ENCODE measurements around the gene SRPK1. TPM values are rescaled to one million over a fixed set of nuclear protein-coding genes. Genes with fewer than 3 reads are reported as not detected.
A peak's percentile ranks its signal among the peaks of the same experiment; 100 is the strongest.

The SRPK1 gene
- total RNA-seq, 1 donor from 2014 or later: 36.0 TPM

GRCh38 chr6:35929601-35930000 lies 8.7 kb upstream of the SRPK1 start:
- peaks cover 5% of the 10 kb centered on the region for H3K4me1 Mint-ChIP-seq (ENCODE audit: unreplicated experiment)
- H3K36me3 Mint-ChIP-seq (ENCODE audit: unreplicated experiment): no peaks in the 10 kb centered on the region
- no peak overlapping the region for H3K4me3 Mint-ChIP-seq (ENCODE audit: unreplicated experiment)
- H3K9me3 Mint-ChIP-seq (ENCODE audit: unreplicated experiment): no peaks in the 10 kb centered on the region
- H3K27ac Mint-ChIP-seq (ENCODE audit: unreplicated experiment): no peak overlapping the region
- peak; percentile 3 for DNase-seq (ENCODE audit: extremely low spot score, unreplicated experiment)
- no peak for TF ChIP-seq CTCF (IDR thresholded peaks at IDR 0.05)
- H3K27me3 Mint-ChIP-seq (ENCODE audit: unreplicated experiment): peaks cover 14% of the 10 kb centered on the region

DNA sequence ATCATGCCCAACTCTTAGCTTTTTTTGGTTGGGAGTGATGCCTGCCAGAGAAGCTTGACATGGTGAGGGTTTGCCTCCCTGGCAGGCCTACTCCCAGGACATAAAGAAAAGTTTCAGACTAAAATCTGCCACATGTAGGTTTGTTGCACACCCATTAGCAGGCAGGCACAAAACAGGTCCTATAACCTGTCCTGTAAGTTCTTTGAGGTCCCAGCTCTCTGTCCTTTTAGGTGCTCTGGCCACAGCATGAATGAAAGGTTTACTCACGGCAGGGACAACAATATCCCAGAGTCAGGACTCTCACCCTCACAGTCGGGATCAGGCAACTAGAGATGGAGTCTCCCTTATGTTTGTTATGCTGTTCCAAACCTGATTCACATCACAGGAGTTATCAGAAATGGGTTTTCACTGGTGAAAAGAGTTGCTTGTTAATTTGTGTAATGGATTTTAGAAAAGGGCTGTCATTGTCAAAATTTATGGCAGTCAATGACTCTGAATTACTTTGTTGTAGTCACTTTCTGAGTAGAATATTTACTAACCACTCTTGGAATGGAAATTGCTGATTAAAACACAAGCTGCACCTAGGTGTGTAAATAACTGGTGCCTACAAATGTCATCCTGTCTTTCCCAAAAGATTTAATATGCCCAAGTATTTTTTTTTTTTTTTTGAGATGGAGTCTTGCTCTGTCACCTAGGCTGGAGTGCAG lies 5.8 kb upstream of the SRPK1 start:
- peaks cover 8% of the 10 kb centered on the region for H3K4me1 Mint-ChIP-seq (ENCODE audit: unreplicated experiment)
- no peak overlapping the region for H3K4me3 Mint-ChIP-seq (ENCODE audit: unreplicated experiment)
- H3K27ac Mint-ChIP-seq (ENCODE audit: unreplicated experiment): no peak overlapping the region
- DNase-seq (ENCODE audit: extremely low spot score, unreplicated experiment): no peak
- H3K36me3 Mint-ChIP-seq (ENCODE audit: unreplicated experiment): no peaks in the 10 kb centered on the region
- TF ChIP-seq CTCF (IDR thresholded peaks at IDR 0.05): no peak
- H3K9me3 Mint-ChIP-seq (ENCODE audit: unreplicated experiment): no peaks in the 10 kb centered on the region
- peaks cover 11% of the 10 kb centered on the region for H3K27me3 Mint-ChIP-seq (ENCODE audit: unreplicated experiment)

DNA sequence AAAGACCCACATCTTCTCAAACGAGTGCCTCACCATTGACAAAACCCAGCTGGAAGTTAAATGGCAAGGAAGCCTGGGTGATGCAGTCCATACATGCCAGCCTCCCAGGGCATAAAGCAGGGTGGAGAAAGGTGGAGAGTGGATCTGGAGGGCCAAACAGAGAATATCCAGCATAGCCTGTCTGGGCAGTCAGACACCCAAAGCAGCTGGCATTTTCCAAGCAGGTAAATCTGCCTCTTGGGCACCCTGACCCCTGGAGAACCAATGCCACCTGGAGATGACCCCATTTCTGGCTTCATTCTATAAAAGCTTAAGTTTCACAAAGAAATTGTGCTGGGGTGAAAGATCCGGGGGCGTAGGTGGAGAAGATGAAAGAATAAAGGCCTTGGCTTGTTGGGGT lies 5.1 kb upstream of the SRPK1 start:
- H3K36me3 Mint-ChIP-seq (ENCODE audit: unreplicated experiment): no peaks in the 10 kb centered on the region
- no peak overlapping the region for H3K27ac Mint-ChIP-seq (ENCODE audit: unreplicated experiment)
- peak; percentile 48 for DNase-seq (ENCODE audit: extremely low spot score, unreplicated experiment)
- peaks cover 11% of the 10 kb centered on the region for H3K27me3 Mint-ChIP-seq (ENCODE audit: unreplicated experiment)
- H3K4me3 Mint-ChIP-seq (ENCODE audit: unreplicated experiment): no peak overlapping the region
- TF ChIP-seq CTCF (IDR thresholded peaks at IDR 0.05): no peak
- peaks cover 14% of the 10 kb centered on the region for H3K4me1 Mint-ChIP-seq (ENCODE audit: unreplicated experiment)
- H3K9me3 Mint-ChIP-seq (ENCODE audit: unreplicated experiment): no peaks in the 10 kb centered on the region

- no peak overlapping the region for H3K4me3 Mint-ChIP-seq (ENCODE audit: unreplicated experiment)
- peaks cover 16% of the 10 kb centered on the region for H3K4me1 Mint-ChIP-seq (ENCODE audit: unreplicated experiment)
- no peaks in the 10 kb centered on the region for H3K9me3 Mint-ChIP-seq (ENCODE audit: unreplicated experiment)
Observed at GRCh38 chr6:35924146-35924545, 3.2 kb upstream of the SRPK1 start.

More at GRCh38 chr6:35924146-35924545, 3.2 kb upstream of the SRPK1 start:
- H3K27me3 Mint-ChIP-seq (ENCODE audit: unreplicated experiment): peaks cover 3% of the 10 kb centered on the region
- no peaks in the 10 kb centered on the region for H3K36me3 Mint-ChIP-seq (ENCODE audit: unreplicated experiment)
- TF ChIP-seq CTCF (IDR thresholded peaks at IDR 0.05): no peak
- DNase-seq (ENCODE audit: extremely low spot score, unreplicated experiment): no peak
- no peak overlapping the region for H3K27ac Mint-ChIP-seq (ENCODE audit: unreplicated experiment)

All from osteocyte (in vitro differentiated cells).